COLO829 (cell line): ENCODE data around the gene CERS6.

Experiments used
- DNase-seq: peaks from one replicate; pipeline ENCODE4 v3.0.0; 2012; ENCODE audit warnings: low spot score

The CERS6 gene

DNA sequence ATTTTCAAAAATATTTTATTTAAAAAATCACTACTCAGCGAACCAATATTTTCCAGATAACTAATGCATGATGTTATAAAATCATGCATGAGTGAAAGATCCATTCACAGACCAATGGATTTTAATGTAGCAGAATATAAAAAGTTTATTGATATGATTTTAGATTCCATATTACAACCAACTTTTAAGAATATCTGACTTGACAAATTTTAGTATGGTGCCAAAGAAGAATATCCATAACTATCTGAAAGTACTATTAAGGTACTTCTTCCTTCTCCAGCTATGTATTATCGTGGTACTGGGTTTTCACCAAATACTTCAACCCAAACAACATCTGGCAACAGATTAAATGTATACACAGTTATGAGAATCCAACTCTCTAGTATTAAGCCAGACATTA, 246.5 kb downstream of the CERS6 start:
- DNase-seq, result no peak

DNA sequence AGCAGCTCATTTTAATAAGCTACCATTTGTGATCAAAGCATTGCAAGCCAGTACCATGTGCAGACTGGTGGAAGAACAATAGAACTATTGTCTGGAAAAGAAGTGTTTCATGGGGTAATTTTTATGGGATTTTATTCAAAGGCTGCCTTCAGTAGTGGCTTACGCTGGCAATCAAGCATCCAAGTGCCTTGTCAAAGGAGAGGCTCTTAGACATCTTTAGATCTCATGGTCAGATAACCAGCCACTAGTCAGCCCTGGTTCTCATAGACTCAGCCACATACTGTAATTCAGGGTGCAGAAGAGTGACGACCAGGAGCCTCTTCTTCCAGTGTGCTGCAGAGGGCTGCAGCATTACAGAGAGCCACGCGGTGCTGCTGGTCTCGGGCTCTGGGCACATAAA, 247.9 kb downstream of the CERS6 start:
- peak; percentile 90 for DNase-seq

DNA sequence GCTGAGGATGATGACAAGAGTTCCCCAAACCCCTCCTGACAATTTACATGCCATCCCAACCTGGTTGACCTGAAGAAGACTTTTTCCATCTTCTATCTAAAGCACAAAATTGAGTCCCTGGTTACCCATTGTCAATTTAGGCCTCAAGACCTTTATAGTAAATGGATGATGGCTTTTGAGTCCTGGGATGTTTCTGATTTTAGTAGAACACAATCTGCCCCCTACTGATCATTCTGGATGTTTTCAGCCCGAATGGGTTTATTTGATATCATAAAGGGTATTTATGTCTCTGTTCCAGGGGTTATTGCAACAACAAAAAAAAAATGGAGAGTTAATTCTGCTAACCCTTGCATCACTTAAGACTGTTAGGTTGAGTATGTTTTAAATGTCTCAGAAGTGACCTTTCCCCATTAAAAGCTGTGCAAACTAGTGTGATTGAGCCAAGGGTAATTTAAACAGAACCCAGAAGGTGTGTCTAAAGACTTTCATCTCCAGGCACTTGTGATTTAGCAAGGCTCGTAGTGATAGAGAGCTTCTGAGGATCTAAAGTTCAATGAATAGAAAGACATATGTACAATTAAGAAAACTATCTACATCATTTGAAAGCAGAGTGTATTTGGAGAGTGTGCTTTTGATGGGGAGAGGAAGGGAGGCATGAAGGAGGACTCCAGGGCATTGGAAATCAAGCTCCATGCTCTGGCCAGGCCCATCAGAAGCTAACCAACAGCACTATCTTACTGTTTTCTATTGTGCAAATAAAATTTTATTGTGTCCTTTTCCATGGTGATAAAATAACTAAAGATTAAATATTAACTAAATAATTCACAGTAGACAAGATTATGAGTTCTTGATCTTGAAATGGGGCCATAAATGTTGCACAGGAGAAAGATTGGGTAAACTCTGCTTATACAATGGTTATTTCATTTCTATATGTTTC, 249.7 kb downstream of the CERS6 start:
- no peak for DNase-seq

DNA sequence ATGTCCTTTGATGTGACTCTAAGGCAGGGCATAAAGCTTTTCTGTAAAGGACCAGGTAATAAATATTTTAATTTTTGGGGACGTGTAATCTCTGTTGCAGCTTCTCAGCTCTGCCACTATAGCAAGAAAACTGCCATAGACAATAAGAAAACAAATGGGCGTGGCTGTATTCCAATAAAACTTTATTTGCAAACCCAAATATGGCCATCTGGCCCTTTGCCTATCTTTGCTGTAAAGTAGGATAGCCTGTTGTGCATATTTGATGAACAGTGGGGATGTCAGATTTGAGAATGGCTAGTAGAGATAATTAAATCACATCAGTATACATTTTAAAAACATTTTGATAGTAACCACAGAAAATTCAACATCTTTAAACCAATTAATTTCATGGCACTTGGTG, 250.7 kb downstream of the CERS6 start:
- no peak for DNase-seq

DNA sequence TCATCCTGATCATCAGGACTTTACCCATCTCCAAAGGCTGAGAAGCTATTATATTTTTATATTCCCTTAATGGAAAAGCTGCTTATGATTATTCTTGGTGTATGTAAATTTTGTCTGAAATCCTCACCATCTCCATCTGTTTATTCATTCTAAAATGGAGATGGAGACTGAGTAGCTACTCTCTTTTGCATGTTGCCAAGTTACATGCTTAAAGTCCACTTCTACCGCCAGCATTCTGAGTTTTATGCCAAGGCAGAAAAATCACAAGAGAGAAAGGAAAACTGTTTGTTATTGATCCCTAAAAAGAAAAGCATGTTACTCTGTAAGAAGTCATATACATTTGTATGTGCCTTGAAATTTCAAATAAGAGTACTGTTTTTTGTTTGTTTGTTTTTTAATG, 252.0 kb downstream of the CERS6 start:
- no peak for DNase-seq

DNA sequence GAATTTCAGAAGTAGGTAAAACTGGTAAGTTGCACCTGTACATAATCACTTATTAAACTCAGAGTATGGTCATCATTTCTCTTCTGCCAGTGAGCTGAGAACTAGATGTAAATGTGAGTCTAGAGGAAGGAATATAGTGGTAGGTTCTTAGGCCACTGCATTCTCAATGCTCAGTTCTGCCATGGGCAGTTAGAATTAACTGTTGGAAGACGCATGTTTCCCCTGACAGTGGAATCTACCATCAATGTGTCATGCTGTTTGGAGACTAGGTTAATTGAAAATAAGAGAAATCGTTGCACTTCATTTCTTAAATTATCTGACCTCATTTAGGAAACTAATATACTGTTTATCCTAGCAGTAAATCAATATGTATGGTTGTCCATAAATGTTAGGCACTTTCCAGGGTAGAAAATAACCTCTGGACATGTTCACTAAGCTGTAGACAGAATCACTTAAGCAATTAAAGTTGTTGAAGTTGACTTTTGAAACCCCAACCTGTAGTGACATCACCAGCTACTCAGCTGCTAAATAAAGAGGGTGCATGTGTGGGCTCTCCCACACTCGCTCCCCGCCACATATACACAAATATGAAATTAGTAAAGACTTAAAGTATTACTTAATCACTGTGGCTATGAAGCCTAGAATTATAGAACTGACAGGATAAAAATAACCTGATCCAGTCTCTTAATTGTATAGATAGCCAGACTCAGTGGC, 254.8 kb downstream of the CERS6 start:
- DNase-seq, result no peak

DNA sequence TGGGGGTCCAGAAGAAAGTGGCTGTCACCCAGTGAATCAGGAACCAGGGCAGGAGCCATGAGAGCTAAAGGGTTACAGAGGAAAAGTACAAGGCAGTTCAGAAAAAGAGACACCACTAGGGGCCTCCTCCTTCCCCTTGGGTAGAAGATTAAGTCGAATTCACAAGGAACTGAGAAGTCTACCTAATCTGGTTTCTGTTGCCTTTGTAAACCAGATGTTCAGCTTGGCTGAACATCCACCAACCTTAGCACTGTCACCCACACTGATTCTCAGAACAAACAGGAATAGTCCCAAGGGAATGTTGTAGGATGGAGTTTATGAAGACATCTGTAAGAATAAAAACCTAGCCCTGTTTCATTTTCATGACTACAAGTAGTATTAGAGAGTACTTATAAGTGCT, 256.0 kb downstream of the CERS6 start:
- no peak for DNase-seq

DNA sequence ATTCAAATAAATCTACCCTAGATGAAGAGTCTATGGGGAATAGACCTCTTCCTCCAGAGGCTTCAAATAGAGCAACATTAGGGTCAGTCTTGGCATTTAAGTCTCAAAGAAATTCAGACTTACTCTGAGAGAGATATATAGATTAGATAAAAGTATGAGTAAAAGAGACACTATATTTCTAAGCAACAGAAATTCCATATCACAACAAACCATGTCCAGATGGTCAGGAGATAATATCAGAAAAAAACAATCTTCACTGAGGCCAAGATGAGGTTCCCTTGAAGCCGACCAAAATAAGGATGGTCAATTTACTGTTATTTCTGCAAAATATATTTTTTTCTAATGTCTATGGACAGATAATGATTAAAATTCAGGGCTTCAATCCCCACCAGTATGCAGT, 257.3 kb downstream of the CERS6 start:
- no peak for DNase-seq

DNA sequence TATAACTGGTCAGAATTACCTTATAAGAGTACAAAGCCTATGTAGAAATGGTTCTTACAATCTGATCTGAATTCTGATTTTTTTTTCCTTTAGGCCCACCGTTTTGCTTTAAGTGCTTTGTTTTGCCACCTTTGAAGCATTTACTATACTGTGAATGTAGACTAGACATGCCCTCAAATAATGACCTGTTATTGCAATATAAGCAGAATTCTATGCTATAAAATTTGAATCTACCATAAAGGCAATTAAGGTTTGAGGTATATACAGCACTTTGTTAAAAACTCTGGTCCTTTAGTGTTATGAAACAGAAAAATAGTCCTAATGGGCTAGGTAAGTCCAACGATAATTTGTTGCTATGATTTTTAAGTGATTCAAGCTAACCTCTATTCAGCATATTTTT, 259.8 kb downstream of the CERS6 start:
- DNase-seq, result no peak

DNA sequence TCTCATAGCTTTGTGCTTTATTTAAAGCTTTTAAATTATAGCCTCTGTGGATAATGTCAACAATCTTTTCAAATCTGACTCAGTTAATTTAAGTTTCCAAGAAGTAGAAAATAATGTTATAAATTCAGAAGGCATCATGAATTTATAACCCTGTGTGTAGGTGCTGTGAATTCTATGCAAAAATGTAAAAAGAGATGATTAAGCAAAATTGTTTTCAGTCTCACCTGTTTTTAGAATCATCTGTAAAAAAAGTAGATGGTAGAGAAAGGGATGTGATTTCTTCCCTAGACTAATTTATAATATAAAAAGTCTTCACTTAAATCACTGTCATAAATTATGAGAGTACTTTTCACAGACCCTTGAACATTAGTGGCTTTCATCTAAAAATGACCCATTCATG, 260.8 kb downstream of the CERS6 start:
- no peak for DNase-seq

DNA sequence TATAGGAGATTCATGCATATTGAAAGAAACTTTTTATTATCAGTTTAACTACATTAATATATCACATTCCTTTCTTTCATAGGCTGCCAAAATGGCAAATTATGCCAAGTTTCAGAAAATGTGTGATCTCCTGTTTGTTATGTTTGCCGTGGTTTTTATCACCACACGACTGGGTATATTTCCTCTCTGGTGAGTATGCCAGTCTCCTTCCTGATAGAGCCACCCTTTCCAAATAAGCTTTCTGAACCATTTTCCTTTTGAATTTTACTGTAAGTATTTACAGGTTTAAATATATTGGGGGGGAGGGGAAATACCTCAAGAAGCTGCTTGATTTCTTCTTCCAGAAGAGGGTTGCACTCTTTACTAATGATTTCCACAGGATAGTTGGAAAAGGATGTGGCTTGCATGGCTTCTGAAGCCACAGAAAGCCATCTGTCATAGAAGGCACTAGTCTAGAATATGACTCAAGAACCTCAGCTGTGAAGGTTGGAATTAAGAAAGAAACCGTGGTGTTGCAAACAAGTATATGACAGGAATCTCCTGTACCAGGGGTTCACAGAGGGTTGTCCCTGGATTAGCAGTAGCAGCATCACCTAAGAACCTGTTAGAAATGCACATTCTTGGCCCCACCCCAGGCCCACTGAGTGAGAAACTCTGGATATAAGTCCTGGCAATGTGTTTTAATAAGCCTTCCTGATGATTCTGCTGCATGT, 261.9 kb downstream of the CERS6 start:
- DNase-seq, result no peak

DNA sequence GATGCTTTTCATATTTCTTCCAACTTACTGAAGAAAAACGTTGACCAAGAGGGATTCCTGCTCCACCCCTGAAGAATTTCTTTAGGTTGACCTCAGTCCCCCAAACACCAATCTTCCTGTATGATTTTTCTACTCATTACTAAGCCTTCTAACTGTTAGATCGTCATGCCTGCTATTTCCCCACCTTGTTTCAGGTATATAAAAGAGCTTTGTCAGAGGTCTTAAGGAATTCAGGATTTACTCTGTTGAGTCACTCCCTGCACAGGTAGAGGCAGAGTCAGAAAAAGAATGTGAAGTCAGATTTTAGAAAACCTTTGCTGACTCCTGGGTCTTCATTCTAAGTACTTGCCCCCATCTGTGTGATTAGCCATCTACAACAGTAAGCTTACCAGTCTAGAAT, 262.6 kb downstream of the CERS6 start:
- DNase-seq, result no peak

DNA sequence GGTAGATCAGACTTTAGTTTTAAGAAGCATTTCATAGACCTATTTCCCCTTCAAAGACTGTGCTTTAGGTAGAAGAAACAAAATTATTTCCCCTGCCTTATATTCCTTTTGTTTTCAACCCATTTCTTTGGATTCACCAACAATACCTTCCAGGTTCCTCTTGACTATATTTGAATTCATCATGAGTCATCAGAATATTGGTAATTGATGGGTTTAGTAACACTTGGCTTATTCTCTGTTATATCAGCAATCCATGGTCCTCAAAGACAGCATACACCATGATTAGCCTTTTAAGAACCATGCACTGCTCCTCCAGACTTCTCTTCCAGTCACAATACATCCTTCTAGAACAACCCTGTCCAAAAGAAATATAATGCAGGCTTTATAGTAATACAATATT, 263.4 kb downstream of the CERS6 start:
- DNase-seq, result no peak

DNA sequence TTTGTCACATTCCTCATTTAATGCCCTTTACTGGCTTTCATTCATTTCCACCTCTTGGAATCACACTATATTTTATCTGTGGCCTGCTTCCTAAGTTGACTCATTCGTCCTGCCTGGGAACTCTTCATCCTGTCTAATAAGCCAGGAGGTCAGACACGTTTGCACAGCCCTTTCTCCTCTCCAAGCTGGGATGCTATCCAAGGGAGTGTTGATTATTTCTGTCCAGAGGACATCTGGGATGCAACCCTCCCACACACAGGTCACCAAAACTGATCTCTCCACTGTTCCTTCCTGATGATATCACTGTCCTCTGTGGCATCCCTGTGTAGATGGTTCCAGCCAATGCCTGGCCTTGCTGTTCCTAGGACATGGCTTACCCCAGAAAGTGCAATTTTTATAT, 266.5 kb downstream of the CERS6 start:
- no peak for DNase-seq

DNA sequence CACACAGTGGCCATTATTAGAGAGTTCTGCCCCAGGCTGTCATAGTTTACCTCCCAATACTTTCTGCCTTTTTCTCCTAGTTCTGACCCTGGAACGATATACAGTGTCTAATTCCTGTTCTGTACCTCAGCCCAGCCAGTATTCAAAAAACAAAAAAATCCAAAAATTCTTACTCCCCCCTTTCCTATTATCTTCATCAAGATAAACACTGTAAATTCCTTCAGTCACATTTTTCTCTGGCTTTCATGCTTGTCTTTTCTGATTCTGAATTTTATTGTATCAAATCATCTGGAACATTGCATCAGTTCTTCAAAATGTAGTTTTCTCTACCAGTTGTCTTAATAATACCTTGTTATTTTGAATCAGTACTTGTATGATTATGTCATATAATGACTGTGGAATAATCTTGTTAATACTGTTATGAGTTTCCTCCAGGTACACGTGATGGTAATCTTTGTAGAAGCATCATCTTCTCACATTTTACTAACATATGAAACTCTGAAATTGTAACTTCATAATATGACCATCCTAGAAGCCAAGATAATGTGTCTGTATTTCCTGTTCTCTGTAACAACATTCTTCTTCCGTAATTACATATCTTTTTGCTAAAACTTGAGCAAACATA, 267.3 kb downstream of the CERS6 start:
- DNase-seq, result no peak

DNA sequence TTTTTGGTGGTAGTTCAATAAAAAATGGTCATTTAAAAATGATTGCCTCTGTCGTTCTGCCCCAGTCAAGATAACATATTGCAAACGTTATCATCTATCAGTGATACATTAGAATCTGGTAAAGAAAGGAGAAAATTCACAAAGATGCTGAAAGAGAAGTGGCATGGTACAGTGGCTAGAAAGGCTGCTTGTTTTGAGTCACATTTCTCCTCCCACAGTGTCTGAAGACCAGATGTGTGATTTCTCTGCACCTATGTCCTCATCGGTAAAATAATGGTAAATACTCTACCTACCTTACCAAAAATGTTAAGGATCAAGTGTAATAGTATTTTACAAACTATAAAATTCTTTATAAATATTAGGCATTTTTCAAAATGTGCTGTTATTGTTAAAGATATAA, 270.3 kb downstream of the CERS6 start:
- no peak for DNase-seq

DNA sequence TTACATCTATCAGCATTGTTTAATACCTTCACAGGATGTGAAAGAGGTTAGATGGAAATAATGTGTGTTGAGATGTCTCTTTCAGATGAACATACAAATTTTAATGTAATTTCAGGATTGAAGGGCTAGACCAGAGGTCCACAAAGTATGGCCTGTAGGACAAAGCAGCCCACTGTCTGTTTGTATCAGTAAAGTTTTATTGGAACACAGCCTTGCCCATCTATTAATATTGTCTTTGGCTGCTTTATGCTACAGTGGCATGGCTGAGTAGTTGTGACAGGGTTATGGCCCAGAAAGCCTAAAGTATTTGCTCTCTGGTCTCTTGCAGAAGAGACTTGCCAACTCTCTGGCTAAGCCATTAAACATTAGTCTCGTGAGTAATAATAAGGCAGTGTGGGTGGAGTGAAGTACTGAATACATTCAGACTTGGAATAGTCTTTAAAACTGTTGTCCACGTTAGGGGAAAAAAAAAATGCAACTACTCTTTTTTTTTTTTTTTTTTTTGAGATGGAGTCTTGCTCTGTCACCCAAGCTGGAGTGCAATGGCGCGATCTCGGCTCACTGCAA, 271.9 kb downstream of the CERS6 start:
- no peak for DNase-seq

DNA sequence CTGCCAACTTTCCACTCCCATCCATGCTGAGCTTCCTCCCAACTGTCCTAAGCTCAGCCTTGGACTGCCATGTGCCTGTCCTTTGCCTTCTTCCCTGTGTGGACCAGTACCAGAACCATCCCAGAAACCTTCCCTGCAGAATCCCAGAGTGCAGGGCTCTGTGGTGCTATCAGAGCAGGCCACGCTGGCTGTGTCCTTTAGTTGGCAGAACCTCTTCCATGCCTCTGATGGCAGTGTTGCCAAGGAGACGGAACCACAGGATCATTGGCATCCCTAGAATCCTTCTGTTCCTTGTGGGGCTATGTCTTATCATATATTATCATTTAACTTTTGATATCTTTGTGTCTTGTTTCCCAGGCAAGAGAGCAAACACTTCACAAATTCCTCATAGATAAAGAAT, 273.4 kb downstream of the CERS6 start:
- no peak for DNase-seq

DNA sequence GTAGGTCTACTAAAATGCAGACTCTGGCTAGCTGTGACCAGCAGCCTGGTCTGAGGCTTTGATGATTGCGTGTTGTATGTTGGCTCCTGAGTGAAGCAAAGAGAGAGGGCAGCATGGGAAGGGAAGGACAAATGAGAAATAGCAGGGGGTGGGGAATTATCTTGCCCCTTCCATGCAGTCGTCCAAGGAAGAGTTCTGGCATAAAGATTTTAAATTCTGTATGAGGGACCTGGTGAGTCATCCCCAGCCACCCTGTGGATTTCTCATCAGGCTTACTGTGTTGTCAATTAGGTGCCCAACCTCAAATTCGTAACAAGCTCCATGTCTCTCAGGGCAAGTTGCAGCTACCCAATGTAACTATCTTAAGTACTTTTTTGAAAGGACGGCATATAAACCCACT, 274.3 kb downstream of the CERS6 start:
- DNase-seq, result no peak

DNA sequence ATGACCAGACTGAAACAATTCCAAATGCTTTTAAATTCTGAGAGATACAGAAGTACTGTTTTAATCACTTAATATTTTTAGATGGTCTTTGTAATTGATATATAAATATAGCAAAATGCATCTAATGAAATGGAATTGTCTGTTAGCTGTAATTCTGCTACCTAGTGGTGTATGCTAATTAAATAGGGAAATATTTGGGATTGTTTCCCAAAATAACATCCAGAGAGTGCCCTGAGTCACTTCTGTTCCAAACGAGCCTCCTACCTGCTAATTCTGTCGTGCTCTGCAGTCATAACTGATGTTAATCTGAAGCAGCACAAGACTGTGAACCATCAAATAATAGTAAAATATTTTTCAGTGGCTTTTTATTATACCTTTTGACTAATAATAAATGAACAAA, 274.9 kb downstream of the CERS6 start:
- no peak for DNase-seq

DNA sequence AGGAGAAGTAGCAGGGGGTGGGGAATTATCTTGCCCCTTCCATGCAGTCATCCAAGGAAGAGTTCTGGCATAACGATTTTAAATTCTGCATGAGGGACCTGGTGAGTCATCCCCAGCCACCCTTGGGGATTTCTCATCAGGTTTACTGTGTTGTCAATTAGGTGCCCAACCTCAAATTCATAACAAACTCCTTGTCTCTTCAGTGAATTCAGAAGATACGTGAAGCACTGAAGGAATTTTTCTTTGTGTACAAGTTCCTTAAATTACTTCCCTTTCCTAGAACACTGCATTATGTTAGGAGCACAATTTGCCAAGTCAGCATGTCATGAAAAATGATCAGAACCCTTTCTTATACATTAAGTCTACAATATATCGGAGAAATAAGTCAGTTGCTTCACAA, 275.5 kb downstream of the CERS6 start:
- no peak for DNase-seq

DNA sequence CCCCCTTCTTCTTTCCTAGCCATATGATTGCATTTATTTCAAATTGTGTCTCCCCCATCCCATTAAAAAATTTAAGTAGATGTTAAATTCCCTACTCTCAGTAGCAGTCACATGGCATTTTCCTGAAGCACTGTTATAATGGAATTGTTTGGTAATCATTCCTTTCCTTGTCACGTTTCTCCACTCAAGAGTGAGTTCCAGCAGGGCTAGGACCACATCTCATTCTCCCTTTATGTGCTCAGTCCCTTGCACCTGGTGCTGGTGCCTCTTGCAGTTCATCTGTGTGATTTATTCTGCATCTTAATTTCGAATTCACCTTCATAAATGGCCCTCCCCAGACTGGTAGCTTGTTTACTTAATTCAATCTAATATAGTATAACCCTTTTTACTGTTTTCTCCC, 276.0 kb downstream of the CERS6 start:
- no peak for DNase-seq
